Esophagus muscularis mucosa (tissue), 2 donors: Measurements from ENCODE around the gene TMEM235.
A peak's percentile ranks its signal among the peaks of the same experiment; 100 is the strongest.

Experiments
- POLR2A ChIP-seq: fragments of 450-650 bp; IDR thresholded peaks from one replicate; pipeline ENCODE4 v1.6.1; 2017; ENCODE audit warnings: antibody characterized with exemption, moderate library complexity, mild to moderate bottlenecking, low read depth
- POLR2AphosphoS5 ChIP-seq, 2 donors: sonication (generic); formaldehyde crosslinking; IDR thresholded peaks; one replicate each; pipeline ENCODE4 v1.6.1; 2017; ENCODE audit warnings: antibody characterized with exemption in 2 of 2

- TF ChIP-seq POLR2AphosphoS5 (IDR thresholded peaks at IDR 0.05) (peak; percentile 65 to 83), POLR2A (no peak)
These were observed 46.6 kb upstream of the TMEM235 start for GRCh38 chr17:78184868-78185267.
